Measurements from ENCODE around the gene ALDH1A2.
A peak's percentile ranks its signal among the peaks of the same experiment; 100 is the strongest.

ALDH1A2 gene

GRCh38 chr15:58064980-58065444 lies 499 bp downstream of the ALDH1A2 start:
- H3K4me3 ChIP-seq (ENCODE audit: low read depth, low read length): peak overlapping the region; percentile 39
- H3K27me3 ChIP-seq (ENCODE audit: control insufficient read depth, insufficient read depth, low read length): peaks cover 87% of the 10 kb centered on the region
- H3K9ac ChIP-seq (ENCODE audit: low read depth, low read length): no peak overlapping the region
- no peaks in the 10 kb centered on the region for H3K36me3 ChIP-seq (ENCODE audit: control insufficient read depth, insufficient read depth, low read length)
- H3K4me1 ChIP-seq (ENCODE audit: control insufficient read depth, insufficient read depth, low read length): peaks cover 5% of the 10 kb centered on the region
- H3K9me3 ChIP-seq (ENCODE audit: control insufficient read depth, insufficient read depth, low read length): no peaks in the 10 kb centered on the region

- no peaks in the 10 kb centered on the region for H3K9me3 ChIP-seq (ENCODE audit: control insufficient read depth, insufficient read depth, low read length)
- no peak overlapping the region for H3K9ac ChIP-seq (ENCODE audit: low read depth, low read length)
- peaks cover 87% of the 10 kb centered on the region for H3K27me3 ChIP-seq (ENCODE audit: control insufficient read depth, insufficient read depth, low read length)
These were observed 1.2 kb downstream of the ALDH1A2 start for GRCh38 chr15:58064082-58064979.

DNA sequence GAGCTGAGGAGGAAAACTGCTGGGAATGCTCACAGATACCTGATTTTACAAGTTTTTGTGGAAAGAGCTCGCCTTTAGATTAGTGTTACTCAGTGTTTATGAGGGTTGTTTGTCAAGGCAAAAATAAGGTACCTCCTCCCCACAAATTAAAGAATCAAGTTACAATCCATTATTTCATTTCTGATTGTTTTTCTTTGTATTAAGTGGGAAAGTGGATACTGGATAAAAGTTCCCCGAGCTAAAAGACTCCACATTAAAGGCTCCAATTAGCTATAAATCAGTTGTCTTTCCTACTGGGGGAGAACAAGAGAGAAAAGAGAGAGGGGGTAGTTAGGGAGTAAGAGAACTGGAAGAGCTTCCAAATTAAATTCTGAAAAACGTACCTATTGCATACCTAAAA lies 1.9 kb downstream of the ALDH1A2 start:
- Histone ChIP-seq H3K27me3 (ENCODE audit: control insufficient read depth, insufficient read depth, low read length) (peaks cover 83% of the 10 kb centered on the region), H3K9ac (ENCODE audit: low read depth, low read length) (no peak overlapping the region), H3K4me1 (ENCODE audit: control insufficient read depth, insufficient read depth, low read length) (peaks cover 5% of the 10 kb centered on the region), H3K36me3 (ENCODE audit: control insufficient read depth, insufficient read depth, low read length) (no peaks in the 10 kb centered on the region), H3K9me3 (ENCODE audit: control insufficient read depth, insufficient read depth, low read length) (no peaks in the 10 kb centered on the region), H3K4me3 (ENCODE audit: low read depth, low read length) (no peak overlapping the region)

More at GRCh38 chr15:58064082-58064979, 1.2 kb downstream of the ALDH1A2 start:
- H3K4me3 ChIP-seq (ENCODE audit: low read depth, low read length): peak overlapping the region; percentile 39
- H3K4me1 ChIP-seq (ENCODE audit: control insufficient read depth, insufficient read depth, low read length): peaks cover 5% of the 10 kb centered on the region
- no peaks in the 10 kb centered on the region for H3K36me3 ChIP-seq (ENCODE audit: control insufficient read depth, insufficient read depth, low read length)

DNA sequence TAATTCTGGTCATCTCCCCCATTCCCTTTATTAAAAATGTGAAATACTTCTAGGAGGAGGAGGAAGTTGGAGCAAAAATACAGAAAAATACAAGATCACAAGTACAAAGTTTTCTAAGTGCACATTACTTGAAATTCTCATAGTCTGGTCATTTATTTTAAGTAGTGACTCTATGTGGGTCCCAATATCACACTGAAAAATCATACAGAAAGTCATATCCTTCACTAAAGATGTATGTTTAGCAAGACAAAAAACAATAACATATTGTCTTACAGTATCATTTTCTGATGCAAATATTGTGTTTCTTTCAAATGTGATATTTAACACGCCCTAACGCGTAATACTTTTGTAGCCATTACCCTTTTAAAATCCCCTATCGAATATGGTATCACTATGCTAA lies 2.5 kb downstream of the ALDH1A2 start:
- Histone ChIP-seq H3K9ac (ENCODE audit: low read depth, low read length) (no peak overlapping the region), H3K36me3 (ENCODE audit: control insufficient read depth, insufficient read depth, low read length) (no peaks in the 10 kb centered on the region), H3K27me3 (ENCODE audit: control insufficient read depth, insufficient read depth, low read length) (peaks cover 79% of the 10 kb centered on the region), H3K4me1 (ENCODE audit: control insufficient read depth, insufficient read depth, low read length) (peaks cover 5% of the 10 kb centered on the region), H3K4me3 (ENCODE audit: low read depth, low read length) (no peak overlapping the region), H3K9me3 (ENCODE audit: control insufficient read depth, insufficient read depth, low read length) (no peaks in the 10 kb centered on the region)

- Histone ChIP-seq H3K9ac (ENCODE audit: low read depth, low read length) (no peak overlapping the region), H3K9me3 (ENCODE audit: control insufficient read depth, insufficient read depth, low read length) (no peaks in the 10 kb centered on the region), H3K4me3 (ENCODE audit: low read depth, low read length) (no peak overlapping the region), H3K27me3 (ENCODE audit: control insufficient read depth, insufficient read depth, low read length) (peaks cover 74% of the 10 kb centered on the region), H3K4me1 (ENCODE audit: control insufficient read depth, insufficient read depth, low read length) (peaks cover 5% of the 10 kb centered on the region), H3K36me3 (ENCODE audit: control insufficient read depth, insufficient read depth, low read length) (no peaks in the 10 kb centered on the region)
These were observed 3.3 kb downstream of the ALDH1A2 start for GRCh38 chr15:58062175-58062574.

DNA sequence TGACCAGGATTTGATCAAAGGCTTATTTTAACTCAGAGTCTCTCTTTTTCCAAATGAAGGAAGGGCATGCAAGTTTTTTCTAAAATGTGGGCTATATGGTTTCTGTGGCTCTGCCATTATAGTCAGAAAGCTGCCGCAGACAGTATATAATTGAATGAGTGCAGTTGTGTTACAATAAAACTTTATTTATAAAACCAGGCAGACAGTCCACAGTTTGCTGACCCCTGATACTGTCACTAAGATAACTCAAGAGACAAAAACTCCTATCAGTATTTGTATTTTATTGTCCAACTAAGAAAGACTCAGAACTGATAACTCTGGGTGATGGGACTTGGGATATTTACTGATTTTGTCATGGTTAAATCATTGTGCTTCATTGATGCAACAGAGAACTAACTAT lies 4.9 kb downstream of the ALDH1A2 start:
- H3K4me1 ChIP-seq (ENCODE audit: control insufficient read depth, insufficient read depth, low read length): peaks cover 5% of the 10 kb centered on the region
- H3K9me3 ChIP-seq (ENCODE audit: control insufficient read depth, insufficient read depth, low read length): no peaks in the 10 kb centered on the region
- H3K9ac ChIP-seq (ENCODE audit: low read depth, low read length): no peak overlapping the region
- peaks cover 69% of the 10 kb centered on the region for H3K27me3 ChIP-seq (ENCODE audit: control insufficient read depth, insufficient read depth, low read length)
- no peaks in the 10 kb centered on the region for H3K36me3 ChIP-seq (ENCODE audit: control insufficient read depth, insufficient read depth, low read length)
- H3K4me3 ChIP-seq (ENCODE audit: low read depth, low read length): no peak overlapping the region

- H3K9me3 ChIP-seq (ENCODE audit: control insufficient read depth, insufficient read depth, low read length): no peaks in the 10 kb centered on the region
- H3K27me3 ChIP-seq (ENCODE audit: control insufficient read depth, insufficient read depth, low read length): peaks cover 53% of the 10 kb centered on the region
- H3K9ac ChIP-seq (ENCODE audit: low read depth, low read length): no peak overlapping the region
- H3K4me3 ChIP-seq (ENCODE audit: low read depth, low read length): no peak overlapping the region
- H3K4me1 ChIP-seq (ENCODE audit: control insufficient read depth, insufficient read depth, low read length): no peaks in the 10 kb centered on the region
- no peaks in the 10 kb centered on the region for H3K36me3 ChIP-seq (ENCODE audit: control insufficient read depth, insufficient read depth, low read length)
These were observed 6.8 kb downstream of the ALDH1A2 start for GRCh38 chr15:58058729-58059128.

DNA sequence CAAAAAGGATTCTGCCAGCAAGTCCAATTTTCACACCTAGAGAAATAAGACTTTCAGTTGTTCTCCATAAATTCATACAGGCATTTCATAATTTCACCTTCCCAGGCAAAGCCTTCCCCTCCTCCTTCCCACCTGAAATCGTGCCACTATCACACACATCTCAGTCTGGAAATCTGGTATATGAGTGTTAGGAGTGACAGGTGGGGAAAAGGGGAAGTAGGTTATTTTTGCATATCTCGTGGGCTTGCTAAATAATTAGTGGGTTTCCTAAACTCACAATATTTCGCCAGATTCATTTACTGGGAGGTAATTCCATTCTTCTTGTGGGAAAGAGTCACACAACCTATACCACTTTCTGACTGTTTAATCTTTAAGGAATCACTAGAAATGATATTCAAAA lies 7.4 kb downstream of the ALDH1A2 start:
- Histone ChIP-seq H3K4me1 (ENCODE audit: control insufficient read depth, insufficient read depth, low read length) (no peaks in the 10 kb centered on the region), H3K4me3 (ENCODE audit: low read depth, low read length) (no peak overlapping the region), H3K27me3 (ENCODE audit: control insufficient read depth, insufficient read depth, low read length) (peaks cover 49% of the 10 kb centered on the region), H3K9me3 (ENCODE audit: control insufficient read depth, insufficient read depth, low read length) (no peaks in the 10 kb centered on the region), H3K36me3 (ENCODE audit: control insufficient read depth, insufficient read depth, low read length) (no peaks in the 10 kb centered on the region), H3K9ac (ENCODE audit: low read depth, low read length) (no peak overlapping the region)

DNA sequence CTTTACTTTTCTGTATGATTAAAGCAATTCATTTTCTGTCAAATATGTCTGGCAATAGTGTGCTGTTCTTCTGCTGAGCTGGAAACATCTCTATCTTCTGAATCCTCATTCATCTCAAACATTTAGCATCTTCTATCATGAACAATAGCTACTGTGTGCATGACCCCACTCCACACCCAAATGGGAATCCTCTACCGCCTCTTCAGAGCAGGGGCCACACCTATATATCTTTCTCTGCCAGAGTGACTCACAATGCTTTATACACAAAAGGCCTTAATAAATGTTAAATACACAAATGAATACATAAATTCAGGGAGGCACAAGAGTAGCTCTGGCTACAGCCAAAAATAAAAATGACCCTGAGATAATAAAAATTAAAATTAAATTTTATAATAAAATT lies 8.0 kb downstream of the ALDH1A2 start:
- no peaks in the 10 kb centered on the region for H3K36me3 ChIP-seq (ENCODE audit: control insufficient read depth, insufficient read depth, low read length)
- H3K4me3 ChIP-seq (ENCODE audit: low read depth, low read length): no peak overlapping the region
- no peak overlapping the region for H3K9ac ChIP-seq (ENCODE audit: low read depth, low read length)
- H3K9me3 ChIP-seq (ENCODE audit: control insufficient read depth, insufficient read depth, low read length): no peaks in the 10 kb centered on the region
- peaks cover 44% of the 10 kb centered on the region for H3K27me3 ChIP-seq (ENCODE audit: control insufficient read depth, insufficient read depth, low read length)
- H3K4me1 ChIP-seq (ENCODE audit: control insufficient read depth, insufficient read depth, low read length): no peaks in the 10 kb centered on the region

DNA sequence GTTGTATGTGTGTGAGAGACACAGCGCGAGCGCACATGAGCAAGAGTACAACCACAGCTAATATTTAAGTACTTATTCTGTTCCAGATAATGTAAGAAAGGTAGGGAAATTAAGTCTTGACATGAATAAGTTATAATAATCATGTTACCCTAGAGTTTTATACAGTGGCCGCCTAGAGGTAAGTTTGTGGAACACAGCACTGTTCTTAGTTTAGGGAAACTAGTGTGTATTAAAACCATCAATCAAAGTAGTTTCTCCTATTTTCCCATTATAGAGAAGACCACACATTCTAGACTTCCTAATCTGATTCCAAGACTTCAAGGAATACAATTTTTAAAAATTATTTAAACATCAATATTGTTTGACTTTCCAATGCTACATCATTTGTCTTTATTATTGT lies 9.5 kb downstream of the ALDH1A2 start:
- Histone ChIP-seq H3K9me3 (ENCODE audit: control insufficient read depth, insufficient read depth, low read length) (no peaks in the 10 kb centered on the region), H3K36me3 (ENCODE audit: control insufficient read depth, insufficient read depth, low read length) (no peaks in the 10 kb centered on the region), H3K27me3 (ENCODE audit: control insufficient read depth, insufficient read depth, low read length) (peaks cover 29% of the 10 kb centered on the region), H3K9ac (ENCODE audit: low read depth, low read length) (no peak overlapping the region), H3K4me3 (ENCODE audit: low read depth, low read length) (no peak overlapping the region), H3K4me1 (ENCODE audit: control insufficient read depth, insufficient read depth, low read length) (peaks cover 5% of the 10 kb centered on the region)

- Histone ChIP-seq H3K27me3 (ENCODE audit: control insufficient read depth, insufficient read depth, low read length) (peaks cover 19% of the 10 kb centered on the region), H3K9me3 (ENCODE audit: control insufficient read depth, insufficient read depth, low read length) (no peaks in the 10 kb centered on the region), H3K4me1 (ENCODE audit: control insufficient read depth, insufficient read depth, low read length) (peaks cover 18% of the 10 kb centered on the region), H3K36me3 (ENCODE audit: control insufficient read depth, insufficient read depth, low read length) (no peaks in the 10 kb centered on the region), H3K9ac (ENCODE audit: low read depth, low read length) (no peak overlapping the region), H3K4me3 (ENCODE audit: low read depth, low read length) (no peak overlapping the region)
These were observed 12.0 kb downstream of the ALDH1A2 start for GRCh38 chr15:58053315-58054153.
